ENCODE data around the gene ELP6.

The ELP6 gene

DNA sequence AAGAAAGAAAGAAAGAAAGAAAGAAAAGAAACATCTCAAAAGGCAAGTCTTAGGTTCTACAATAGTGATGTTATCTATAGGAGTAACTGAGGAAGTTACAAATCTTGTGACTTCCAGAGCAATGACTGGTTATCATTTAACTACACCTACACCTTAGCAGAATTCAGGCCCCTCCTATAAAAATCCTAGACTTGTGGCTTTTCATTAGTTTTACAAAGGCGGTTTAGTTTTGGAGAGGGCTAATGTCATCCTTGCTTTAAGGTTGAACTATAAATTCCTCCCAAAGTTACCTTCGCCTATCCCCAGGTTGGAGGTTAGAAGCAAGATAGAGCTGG, 33.7 kb downstream of the ELP6 start:
- TF ChIP-seq POLR2AphosphoS5 (IDR thresholded peaks at IDR 0.05; ENCODE audit: low read depth, low read length) (no peak), FOXP2 (optimal IDR thresholded peaks at IDR 0.05; ENCODE audit: borderline replicate concordance, extremely low read depth, extremely low read length, insufficient read depth) (no peak), SIN3A (IDR thresholded peaks at IDR 0.05; ENCODE audit: borderline replicate concordance, insufficient read depth, low read length) (no peak), TAF1 (IDR thresholded peaks at IDR 0.05; ENCODE audit: borderline replicate concordance, insufficient read depth, low read length) (no peak)
- TF ChIP-seq, protein P1, sequence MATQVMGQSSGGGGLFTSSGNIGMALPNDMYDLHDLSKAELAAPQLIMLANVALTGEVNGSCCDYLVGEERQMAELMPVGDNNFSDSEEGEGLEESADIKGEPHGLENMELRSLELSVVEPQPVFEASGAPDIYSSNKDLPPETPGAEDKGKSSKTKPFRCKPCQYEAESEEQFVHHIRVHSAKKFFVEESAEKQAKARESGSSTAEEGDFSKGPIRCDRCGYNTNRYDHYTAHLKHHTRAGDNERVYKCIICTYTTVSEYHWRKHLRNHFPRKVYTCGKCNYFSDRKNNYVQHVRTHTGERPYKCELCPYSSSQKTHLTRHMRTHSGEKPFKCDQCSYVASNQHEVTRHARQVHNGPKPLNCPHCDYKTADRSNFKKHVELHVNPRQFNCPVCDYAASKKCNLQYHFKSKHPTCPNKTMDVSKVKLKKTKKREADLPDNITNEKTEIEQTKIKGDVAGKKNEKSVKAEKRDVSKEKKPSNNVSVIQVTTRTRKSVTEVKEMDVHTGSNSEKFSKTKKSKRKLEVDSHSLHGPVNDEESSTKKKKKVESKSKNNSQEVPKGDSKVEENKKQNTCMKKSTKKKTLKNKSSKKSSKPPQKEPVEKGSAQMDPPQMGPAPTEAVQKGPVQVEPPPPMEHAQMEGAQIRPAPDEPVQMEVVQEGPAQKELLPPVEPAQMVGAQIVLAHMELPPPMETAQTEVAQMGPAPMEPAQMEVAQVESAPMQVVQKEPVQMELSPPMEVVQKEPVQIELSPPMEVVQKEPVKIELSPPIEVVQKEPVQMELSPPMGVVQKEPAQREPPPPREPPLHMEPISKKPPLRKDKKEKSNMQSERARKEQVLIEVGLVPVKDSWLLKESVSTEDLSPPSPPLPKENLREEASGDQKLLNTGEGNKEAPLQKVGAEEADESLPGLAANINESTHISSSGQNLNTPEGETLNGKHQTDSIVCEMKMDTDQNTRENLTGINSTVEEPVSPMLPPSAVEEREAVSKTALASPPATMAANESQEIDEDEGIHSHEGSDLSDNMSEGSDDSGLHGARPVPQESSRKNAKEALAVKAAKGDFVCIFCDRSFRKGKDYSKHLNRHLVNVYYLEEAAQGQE (IDR thresholded peaks at IDR 0.05; ENCODE audit: insufficient read depth in 1 of 2, low read depth in 2 of 2, low read length in 2 of 2), result no peak

DNA sequence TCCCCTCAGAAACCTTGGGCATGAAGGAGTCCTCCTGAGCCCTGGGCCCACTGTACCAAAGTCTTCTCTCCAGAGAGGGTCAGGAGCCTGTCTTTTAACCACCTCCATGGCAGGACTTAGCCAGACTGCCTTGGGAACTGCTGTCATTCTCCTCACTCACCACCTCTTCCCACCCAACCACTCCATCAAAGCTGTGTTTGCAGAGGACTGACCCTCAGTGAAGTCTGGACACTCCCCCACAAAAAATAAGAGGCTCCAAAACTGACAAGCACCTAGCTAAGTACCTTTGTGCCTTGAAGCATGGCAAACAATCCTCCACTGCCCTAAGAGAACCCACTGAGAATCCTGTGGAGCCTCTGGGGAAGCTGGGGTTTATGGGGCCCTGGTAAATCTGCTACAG, 35.5 kb downstream of the ELP6 start:
- TF ChIP-seq SIN3A (IDR thresholded peaks at IDR 0.05; ENCODE audit: borderline replicate concordance, insufficient read depth, low read length) (no peak), FOXP2 (optimal IDR thresholded peaks at IDR 0.05; ENCODE audit: borderline replicate concordance, extremely low read depth, extremely low read length, insufficient read depth) (no peak), TAF1 (IDR thresholded peaks at IDR 0.05; ENCODE audit: borderline replicate concordance, insufficient read depth, low read length) (no peak), POLR2AphosphoS5 (IDR thresholded peaks at IDR 0.05; ENCODE audit: low read depth, low read length) (no peak)
- TF ChIP-seq, protein P1 (IDR thresholded peaks at IDR 0.05; ENCODE audit: insufficient read depth in 1 of 2, low read depth in 2 of 2, low read length in 2 of 2), result no peak

DNA sequence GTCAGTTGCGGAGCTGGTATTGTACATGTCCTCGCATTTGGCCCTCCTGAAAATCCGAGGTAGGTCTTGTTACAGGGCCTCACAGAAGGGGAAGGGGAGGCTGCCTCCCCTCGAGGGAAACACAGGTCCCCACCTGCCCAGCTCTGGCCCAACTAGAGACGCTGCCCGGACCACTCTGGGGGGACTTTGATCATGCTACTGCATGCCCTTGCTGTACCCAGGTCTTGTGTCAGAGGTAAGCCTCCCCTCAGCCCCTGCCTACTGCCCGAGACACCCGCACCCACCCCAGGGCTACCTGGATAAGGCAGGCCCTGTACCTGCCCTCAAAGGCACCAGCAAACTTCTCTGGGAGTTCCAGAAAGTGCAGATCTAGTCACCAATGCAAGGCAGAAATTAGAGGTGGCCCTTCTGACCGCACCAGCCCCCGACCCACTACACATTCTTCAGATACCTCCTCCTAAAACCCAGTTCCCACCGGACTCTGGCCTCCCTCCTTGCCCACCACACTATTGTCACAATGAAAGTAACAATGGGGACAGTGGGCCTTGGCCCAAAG, 36.8 kb downstream of the ELP6 start:
- TF ChIP-seq, protein P1 (IDR thresholded peaks at IDR 0.05; ENCODE audit: insufficient read depth in 1 of 2, low read depth in 2 of 2, low read length in 2 of 2), result no peak
- TF ChIP-seq POLR2AphosphoS5 (IDR thresholded peaks at IDR 0.05; ENCODE audit: low read depth, low read length) (no peak), TAF1 (IDR thresholded peaks at IDR 0.05; ENCODE audit: borderline replicate concordance, insufficient read depth, low read length) (no peak), FOXP2 (optimal IDR thresholded peaks at IDR 0.05; ENCODE audit: borderline replicate concordance, extremely low read depth, extremely low read length, insufficient read depth) (no peak), SIN3A (IDR thresholded peaks at IDR 0.05; ENCODE audit: borderline replicate concordance, insufficient read depth, low read length) (no peak)

DNA sequence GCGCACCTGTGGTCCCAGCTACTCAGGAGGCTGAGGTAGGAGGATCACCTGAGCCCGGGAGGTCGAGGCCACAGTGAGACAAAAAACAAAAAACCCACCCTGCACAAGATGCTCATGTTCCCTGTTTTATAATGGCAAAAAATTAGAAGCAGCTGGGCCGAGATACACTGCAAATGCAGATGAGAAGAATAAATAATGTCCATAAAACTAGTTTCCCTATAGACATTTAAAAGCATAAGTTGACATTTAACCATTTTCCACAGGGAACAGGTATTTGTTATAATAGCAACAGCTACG, 37.2 kb downstream of the ELP6 start:
- TF ChIP-seq, protein P1 (IDR thresholded peaks at IDR 0.05; ENCODE audit: insufficient read depth in 1 of 2, low read depth in 2 of 2, low read length in 2 of 2), result no peak
- TF ChIP-seq TAF1 (IDR thresholded peaks at IDR 0.05; ENCODE audit: borderline replicate concordance, insufficient read depth, low read length), result no peak
- no peak for TF ChIP-seq SIN3A (IDR thresholded peaks at IDR 0.05; ENCODE audit: borderline replicate concordance, insufficient read depth, low read length)
- no peak for TF ChIP-seq FOXP2 (optimal IDR thresholded peaks at IDR 0.05; ENCODE audit: borderline replicate concordance, extremely low read depth, extremely low read length, insufficient read depth)
- TF ChIP-seq POLR2AphosphoS5 (IDR thresholded peaks at IDR 0.05; ENCODE audit: low read depth, low read length), result no peak

All from PFSK-1 (cell line).